Measurements from ENCODE around the gene PHLPP1.

Gene PHLPP1

GRCh38 chr18:62957885-62958472, 242.6 kb downstream of the PHLPP1 start:
- Histone ChIP-seq H2BK120ac (ENCODE audit: low read depth, low read length) (no peak overlapping the region), H3K27ac (replicated peaks; ENCODE audit: low read length) (no peak overlapping the region), H2BK12ac (ENCODE audit: low read length) (no peak overlapping the region), H3K4me3 (ENCODE audit: low read length in 2 of 2) (no peak overlapping the region), H3K4ac (ENCODE audit: low read length) (no peak overlapping the region), H3K9me3 (replicated peaks in 1 of 2; ENCODE audit: control insufficient read depth in 2 of 2, insufficient read depth in 1 of 2, low read depth in 1 of 2, low read length in 2 of 2) (peaks cover 0 to 9% of the 10 kb centered on the region in 2 donors), H3K4me1 (ENCODE audit: control insufficient read depth in 2 of 2, insufficient read depth in 1 of 2, low read depth in 1 of 2, low read length in 2 of 2) (peaks cover 0 to 2% of the 10 kb centered on the region in 2 donors), H3K18ac (ENCODE audit: low read length) (no peak overlapping the region), H4K8ac (ENCODE audit: low read depth, low read length) (no peak overlapping the region), H3K9ac (ENCODE audit: low read depth, low read length, poor library complexity) (no peak overlapping the region), H4K91ac (ENCODE audit: low read depth, low read length, poor library complexity) (no peak overlapping the region), H2BK15ac (ENCODE audit: low read length) (no peak overlapping the region), H2AFZ (ENCODE audit: low read length) (no peak overlapping the region), H3K27me3 (ENCODE audit: control insufficient read depth in 3 of 3, insufficient read depth in 3 of 3, low read depth in 1 of 3, low read length in 3 of 3) (no peaks in the 10 kb centered on the region), H3K14ac (ENCODE audit: low read length) (no peak overlapping the region), H3K36me3 (replicated peaks in 1 of 2; ENCODE audit: control insufficient read depth in 2 of 2, insufficient read depth in 2 of 2, low read length in 2 of 2) (peaks cover 0 to 59% of the 10 kb centered on the region in 2 donors), H3K79me1 (ENCODE audit: low read depth, low read length) (no peaks in the 10 kb centered on the region), H3K23ac (ENCODE audit: low read depth, low read length, poor library complexity) (no peak overlapping the region), H2BK5ac (ENCODE audit: low read length) (no peak overlapping the region), H3K4me2 (ENCODE audit: insufficient read depth, low read length, poor library complexity, severe bottlenecking) (no peak overlapping the region), H2AK5ac (ENCODE audit: low read depth, low read length) (no peak overlapping the region)
- DNase-seq (ENCODE audit: low spot score), result peak; percentile 29
- WGBS, 2 donors (ENCODE audit: extremely low coverage in 2 of 2, insufficient read length in 2 of 2, insufficient replicate concordance in 1 of 2), result 100% methylated on average over 1 of the region's 9 CpGs

DNA sequence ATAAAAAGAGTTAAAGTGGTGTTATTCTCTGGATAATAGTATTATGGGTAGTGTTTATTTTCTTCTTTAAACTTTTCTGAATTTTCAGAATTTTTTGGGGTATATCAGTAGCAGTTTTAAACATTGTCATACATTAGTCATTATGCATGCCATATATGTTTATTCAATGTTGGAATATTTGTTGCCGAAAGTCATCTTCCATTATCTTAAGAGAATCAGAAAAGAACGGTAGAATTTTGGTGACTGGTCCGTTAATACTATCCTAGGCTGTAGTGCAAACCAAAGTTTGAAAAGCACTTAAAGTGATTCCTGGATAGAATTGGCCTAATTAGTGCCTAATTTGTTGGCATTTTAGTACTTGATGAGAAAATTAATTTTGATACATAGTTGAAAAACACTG, 244.1 kb downstream of the PHLPP1 start:
- Histone ChIP-seq H2AFZ (ENCODE audit: low read length) (no peak overlapping the region), H3K9me3 (replicated peaks in 1 of 2; ENCODE audit: control insufficient read depth in 2 of 2, insufficient read depth in 1 of 2, low read depth in 1 of 2, low read length in 2 of 2) (peaks cover 0 to 22% of the 10 kb centered on the region in 2 donors), H3K4me3 (ENCODE audit: low read length in 2 of 2) (no peak overlapping the region), H3K79me1 (ENCODE audit: low read depth, low read length) (no peaks in the 10 kb centered on the region), H3K36me3 (replicated peaks in 1 of 2; ENCODE audit: control insufficient read depth in 2 of 2, insufficient read depth in 2 of 2, low read length in 2 of 2) (peaks cover 6 to 65% of the 10 kb centered on the region in 2 donors), H3K23ac (ENCODE audit: low read depth, low read length, poor library complexity) (no peak overlapping the region), H2AK5ac (ENCODE audit: low read depth, low read length) (no peak overlapping the region), H4K8ac (ENCODE audit: low read depth, low read length) (no peak overlapping the region), H3K4me2 (ENCODE audit: insufficient read depth, low read length, poor library complexity, severe bottlenecking) (no peak overlapping the region), H2BK5ac (ENCODE audit: low read length) (no peak overlapping the region), H2BK120ac (ENCODE audit: low read depth, low read length) (no peak overlapping the region), H3K18ac (ENCODE audit: low read length) (no peak overlapping the region), H3K27ac (replicated peaks; ENCODE audit: low read length) (no peak overlapping the region), H4K91ac (ENCODE audit: low read depth, low read length, poor library complexity) (no peak overlapping the region), H3K27me3 (ENCODE audit: control insufficient read depth in 3 of 3, insufficient read depth in 3 of 3, low read depth in 1 of 3, low read length in 3 of 3) (no peaks in the 10 kb centered on the region), H3K4me1 (ENCODE audit: control insufficient read depth in 2 of 2, insufficient read depth in 1 of 2, low read depth in 1 of 2, low read length in 2 of 2) (peaks cover 0 to 9% of the 10 kb centered on the region in 2 donors), H3K14ac (ENCODE audit: low read length) (no peak overlapping the region), H3K4ac (ENCODE audit: low read length) (no peak overlapping the region), H2BK15ac (ENCODE audit: low read length) (no peak overlapping the region), H2BK12ac (ENCODE audit: low read length) (no peak overlapping the region), H3K9ac (ENCODE audit: low read depth, low read length, poor library complexity) (no peak overlapping the region)
- no CpG with 5 or more reads among the region's 3 CpGs for WGBS, 2 donors (ENCODE audit: extremely low coverage in 2 of 2, insufficient read length in 2 of 2, insufficient replicate concordance in 1 of 2)
- DNase-seq (ENCODE audit: low spot score), result no peak

- peaks cover 0 to 9% of the 10 kb centered on the region in 2 donors for H3K4me1 ChIP-seq (ENCODE audit: control insufficient read depth in 2 of 2, insufficient read depth in 1 of 2, low read depth in 1 of 2, low read length in 2 of 2)
- no peak overlapping the region for H2BK12ac ChIP-seq (ENCODE audit: low read length)
- no peak overlapping the region for H3K4ac ChIP-seq (ENCODE audit: low read length)
- H2BK15ac ChIP-seq (ENCODE audit: low read length), result no peak overlapping the region
- H3K27ac ChIP-seq (replicated peaks; ENCODE audit: low read length), result no peak overlapping the region
- H4K91ac ChIP-seq (ENCODE audit: low read depth, low read length, poor library complexity), result no peak overlapping the region
- no peak overlapping the region for H3K4me2 ChIP-seq (ENCODE audit: insufficient read depth, low read length, poor library complexity, severe bottlenecking)
- no peak overlapping the region for H3K4me3 ChIP-seq (ENCODE audit: low read length in 2 of 2)
- H3K18ac ChIP-seq (ENCODE audit: low read length), result no peak overlapping the region
- peaks cover 6 to 80% of the 10 kb centered on the region in 2 donors for H3K36me3 ChIP-seq (replicated peaks in 1 of 2; ENCODE audit: control insufficient read depth in 2 of 2, insufficient read depth in 2 of 2, low read length in 2 of 2)
- H3K9me3 ChIP-seq (replicated peaks in 1 of 2; ENCODE audit: control insufficient read depth in 2 of 2, insufficient read depth in 1 of 2, low read depth in 1 of 2, low read length in 2 of 2), result peaks cover 0 to 23% of the 10 kb centered on the region in 2 donors
- H3K79me1 ChIP-seq (ENCODE audit: low read depth, low read length), result no peaks in the 10 kb centered on the region
- H3K9ac ChIP-seq (ENCODE audit: low read depth, low read length, poor library complexity), result no peak overlapping the region
- H2BK120ac ChIP-seq (ENCODE audit: low read depth, low read length), result no peak overlapping the region
- H4K8ac ChIP-seq (ENCODE audit: low read depth, low read length), result no peak overlapping the region
- H2AK5ac ChIP-seq (ENCODE audit: low read depth, low read length), result no peak overlapping the region
- WGBS, 2 donors (ENCODE audit: extremely low coverage in 2 of 2, insufficient read length in 2 of 2, insufficient replicate concordance in 1 of 2), result no CpG with 5 or more reads among the region's 3 CpGs
- no peak for DNase-seq (ENCODE audit: low spot score)
- H3K27me3 ChIP-seq (ENCODE audit: control insufficient read depth in 3 of 3, insufficient read depth in 3 of 3, low read depth in 1 of 3, low read length in 3 of 3), result no peaks in the 10 kb centered on the region
- no peak overlapping the region for H2BK5ac ChIP-seq (ENCODE audit: low read length)
- no peak overlapping the region for H3K14ac ChIP-seq (ENCODE audit: low read length)
- no peak overlapping the region for H2AFZ ChIP-seq (ENCODE audit: low read length)
- H3K23ac ChIP-seq (ENCODE audit: low read depth, low read length, poor library complexity), result no peak overlapping the region
These were observed 248.2 kb downstream of the PHLPP1 start for GRCh38 chr18:62963507-62963906.

DNA sequence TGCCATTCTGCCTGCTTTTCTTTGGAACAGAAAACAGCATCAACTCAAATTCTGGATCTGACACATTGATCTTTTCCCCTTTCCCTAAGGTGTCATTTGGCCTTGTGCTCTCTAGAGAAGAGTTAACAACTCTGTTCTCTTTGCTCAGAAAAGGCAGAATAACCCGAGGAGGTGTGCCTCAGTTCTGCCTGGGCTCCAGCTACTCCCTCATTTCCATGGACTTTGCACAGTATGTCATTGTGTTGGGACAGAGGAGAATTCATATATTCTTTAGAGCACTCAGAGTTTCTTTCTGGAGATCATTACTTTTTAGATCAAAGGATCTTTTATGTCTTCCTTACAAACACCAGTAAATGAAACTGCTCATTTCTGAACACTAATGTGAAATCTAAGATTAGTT, 249.1 kb downstream of the PHLPP1 start:
- Histone ChIP-seq H3K9ac (ENCODE audit: low read depth, low read length, poor library complexity) (no peak overlapping the region), H2BK5ac (ENCODE audit: low read length) (no peak overlapping the region), H3K27ac (replicated peaks; ENCODE audit: low read length) (no peak overlapping the region), H3K79me1 (ENCODE audit: low read depth, low read length) (no peaks in the 10 kb centered on the region), H3K23ac (ENCODE audit: low read depth, low read length, poor library complexity) (no peak overlapping the region), H2BK120ac (ENCODE audit: low read depth, low read length) (no peak overlapping the region), H2BK15ac (ENCODE audit: low read length) (no peak overlapping the region), H3K9me3 (replicated peaks in 1 of 2; ENCODE audit: control insufficient read depth in 2 of 2, insufficient read depth in 1 of 2, low read depth in 1 of 2, low read length in 2 of 2) (peaks cover 0 to 27% of the 10 kb centered on the region in 2 donors), H3K4me3 (ENCODE audit: low read length in 2 of 2) (no peak overlapping the region), H3K36me3 (replicated peaks in 1 of 2; ENCODE audit: control insufficient read depth in 2 of 2, insufficient read depth in 2 of 2, low read length in 2 of 2) (peaks cover 6 to 71% of the 10 kb centered on the region in 2 donors), H3K27me3 (ENCODE audit: control insufficient read depth in 3 of 3, insufficient read depth in 3 of 3, low read depth in 1 of 3, low read length in 3 of 3) (no peaks in the 10 kb centered on the region), H4K8ac (ENCODE audit: low read depth, low read length) (no peak overlapping the region), H2BK12ac (ENCODE audit: low read length) (no peak overlapping the region), H2AFZ (ENCODE audit: low read length) (no peak overlapping the region), H4K91ac (ENCODE audit: low read depth, low read length, poor library complexity) (no peak overlapping the region), H2AK5ac (ENCODE audit: low read depth, low read length) (no peak overlapping the region), H3K4me1 (ENCODE audit: control insufficient read depth in 2 of 2, insufficient read depth in 1 of 2, low read depth in 1 of 2, low read length in 2 of 2) (peaks cover 0 to 9% of the 10 kb centered on the region in 2 donors), H3K4me2 (ENCODE audit: insufficient read depth, low read length, poor library complexity, severe bottlenecking) (no peak overlapping the region), H3K14ac (ENCODE audit: low read length) (no peak overlapping the region), H3K4ac (ENCODE audit: low read length) (no peak overlapping the region), H3K18ac (ENCODE audit: low read length) (no peak overlapping the region)
- no CpG with 5 or more reads among the region's 1 CpG for WGBS, 2 donors (ENCODE audit: extremely low coverage in 2 of 2, insufficient read length in 2 of 2, insufficient replicate concordance in 1 of 2)
- no peak for DNase-seq (ENCODE audit: low spot score)

Data from neuronal stem cell (in vitro differentiated cells).